ENCODE data around the gene IBSP.

The IBSP gene

DNA sequence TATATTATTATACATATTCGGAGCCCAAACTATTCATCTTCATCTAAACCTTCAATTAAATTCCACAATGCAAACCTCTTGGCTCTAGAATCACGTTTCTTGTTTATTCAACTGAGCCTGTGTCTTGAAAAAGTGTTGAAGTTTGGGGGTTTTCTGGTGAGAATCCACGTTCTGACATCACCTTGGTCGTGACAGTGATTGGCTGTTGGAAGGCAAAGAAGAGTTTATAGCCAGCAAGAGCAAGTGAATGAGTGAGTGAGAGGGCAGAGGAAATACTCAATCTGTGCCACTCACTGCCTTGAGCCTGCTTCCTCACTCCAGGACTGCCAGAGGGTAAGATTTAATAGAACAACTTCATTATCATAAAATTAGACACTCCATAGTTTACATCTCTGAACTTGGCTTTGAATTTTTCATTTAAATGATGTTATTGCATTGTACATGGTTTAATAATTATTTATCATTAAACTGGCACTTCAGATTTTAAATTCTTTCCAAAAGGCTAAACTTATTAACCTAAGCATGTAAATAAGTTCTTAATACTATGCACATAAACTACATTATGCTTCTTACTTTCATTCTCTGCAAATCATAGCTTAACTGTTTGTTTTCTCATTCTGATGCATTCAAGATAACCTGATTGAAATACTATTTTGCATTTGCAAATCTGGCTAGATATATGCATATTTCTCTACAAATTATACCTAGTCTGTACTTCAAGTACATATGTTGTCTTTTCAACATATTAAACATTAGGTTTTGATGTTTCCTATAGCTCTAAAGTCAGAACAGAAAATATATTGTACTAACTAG, at the start of gene IBSP:
Gene IBSP, plus strand, starts transcription at position 254 of the 813 bp plus-strand sequence. CDS start 2,808 bp downstream, outside the sequence.
- no peak for DNase-seq (ENCODE audit: low read depth in 2 of 2)

DNA sequence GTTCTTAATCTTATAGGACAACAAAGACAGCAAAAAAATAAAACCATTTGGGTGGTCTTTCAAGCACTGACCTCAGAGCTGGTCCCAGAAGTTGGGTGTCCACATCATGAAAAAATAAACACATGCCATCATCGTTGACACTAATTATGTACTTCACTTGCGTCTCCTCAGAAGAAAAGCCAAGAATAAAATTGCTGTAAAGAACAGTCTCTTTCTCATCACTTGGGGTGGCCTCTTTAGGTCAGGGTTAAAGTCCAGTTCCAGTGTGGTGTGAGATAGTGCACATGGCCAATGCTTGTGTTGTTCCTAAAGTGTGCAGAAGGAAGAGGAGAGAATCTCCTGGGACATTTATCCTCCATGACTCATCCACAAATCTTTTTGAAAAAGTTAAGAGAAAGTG, 49.5 kb upstream of the IBSP start:
- DNase-seq (ENCODE audit: low read depth in 2 of 2), result no peak

DNA sequence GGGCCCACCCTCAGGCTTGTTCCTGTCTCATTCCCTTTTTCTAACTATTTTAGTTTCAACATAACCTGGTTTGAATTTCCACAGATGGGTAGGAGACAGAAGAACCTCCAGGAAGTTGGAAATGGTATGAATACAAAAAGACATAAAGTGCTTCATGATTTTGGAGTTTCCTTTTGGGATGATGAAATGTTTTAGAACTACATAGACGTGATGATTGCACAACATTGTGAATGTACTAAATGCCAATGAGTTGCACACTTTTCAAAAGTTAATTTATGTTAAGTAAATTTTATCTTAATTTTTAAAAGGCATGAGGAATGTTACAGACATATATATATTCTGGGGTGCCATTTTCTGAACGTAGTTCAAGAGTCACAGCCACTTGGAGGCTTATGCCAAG, 41.1 kb upstream of the IBSP start:
- DNase-seq (ENCODE audit: low read depth in 2 of 2), result no peak

DNA sequence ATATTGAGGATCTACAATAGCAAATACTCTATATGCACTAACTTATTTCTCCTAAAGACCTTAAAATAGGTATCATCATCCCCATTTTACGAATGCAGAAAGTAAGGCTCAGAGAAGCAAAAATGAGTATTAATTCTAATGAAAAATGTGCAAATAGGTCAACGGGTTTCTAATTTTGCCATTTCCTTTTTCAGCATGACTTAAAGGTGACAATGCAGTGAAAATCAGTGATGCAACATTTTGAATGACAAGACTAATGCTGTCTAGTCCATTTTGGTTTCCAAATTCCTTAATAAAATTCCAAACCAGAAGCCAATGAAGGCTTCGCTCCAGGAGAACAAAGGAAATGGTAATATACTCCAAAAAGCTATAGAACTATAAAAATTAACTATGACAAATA, 37.0 kb upstream of the IBSP start:
- no peak for DNase-seq (ENCODE audit: low read depth in 2 of 2)

GRCh38 chr4:87781569-87781968, 17.8 kb upstream of the IBSP start:
- DNase-seq (ENCODE audit: low read depth in 2 of 2), result no peak

DNA sequence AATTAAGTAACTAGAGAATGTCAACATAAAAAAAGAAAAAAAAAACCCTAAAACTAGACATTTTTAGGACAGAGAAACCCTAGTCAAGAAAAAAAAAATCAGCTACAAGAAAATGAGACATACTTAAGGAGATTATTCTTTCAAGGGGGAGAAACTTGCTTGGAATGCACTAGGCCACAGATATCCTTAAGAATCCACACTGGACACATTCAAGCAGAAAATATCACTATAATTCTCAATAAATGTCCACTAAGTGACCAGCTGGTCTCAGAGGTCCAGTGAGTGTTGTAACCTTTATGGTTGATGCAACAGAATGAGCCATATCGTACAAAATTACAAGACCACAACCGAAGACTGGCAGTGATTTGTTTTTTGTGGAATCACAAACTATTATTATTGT, 15.6 kb upstream of the IBSP start:
- DNase-seq (ENCODE audit: low read depth in 2 of 2), result no peak

GRCh38 chr4:87785731-87786509, 13.4 kb upstream of the IBSP start:
- no peak for DNase-seq (ENCODE audit: low read depth in 2 of 2)

DNA sequence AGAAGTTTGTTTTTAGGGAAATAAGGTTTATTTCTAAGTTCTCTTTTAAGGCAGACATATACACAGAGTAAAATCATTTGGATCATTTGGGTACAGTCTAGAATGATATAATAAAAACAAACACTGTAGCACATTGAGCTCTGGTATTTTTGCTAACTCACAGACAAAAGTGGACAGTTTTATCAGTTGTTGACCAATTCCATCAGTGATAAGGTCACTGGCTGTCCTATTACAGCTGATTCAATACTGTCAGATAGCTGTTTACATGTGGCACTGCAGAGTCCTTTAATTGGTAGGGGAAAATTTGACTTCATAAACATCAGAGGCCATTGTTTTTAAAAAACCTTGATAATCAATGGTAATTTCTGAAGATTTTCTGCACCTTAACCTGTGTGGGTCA, 3.5 kb downstream of the IBSP start:
- DNase-seq (ENCODE audit: low read depth in 2 of 2), result no peak

DNA sequence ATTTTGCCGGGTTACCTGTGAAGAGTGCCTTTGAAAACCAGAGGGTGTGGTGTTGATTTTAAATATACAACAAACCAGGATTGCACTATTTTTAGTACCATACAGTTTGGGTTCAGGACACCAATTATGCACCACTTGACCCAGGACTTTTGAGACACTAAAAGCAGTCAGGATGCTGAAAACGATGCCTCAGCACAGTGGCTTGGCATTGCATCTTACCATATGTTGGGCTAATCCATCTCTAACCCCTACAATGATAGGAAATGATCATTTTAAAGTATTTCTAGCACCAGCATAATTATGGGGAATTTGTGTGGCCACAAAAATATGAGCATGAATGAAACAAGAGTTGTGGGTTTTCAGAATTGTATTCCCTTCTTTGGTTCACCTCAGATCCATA, 4.1 kb downstream of the IBSP start:
- no peak for DNase-seq (ENCODE audit: low read depth in 2 of 2)

DNA sequence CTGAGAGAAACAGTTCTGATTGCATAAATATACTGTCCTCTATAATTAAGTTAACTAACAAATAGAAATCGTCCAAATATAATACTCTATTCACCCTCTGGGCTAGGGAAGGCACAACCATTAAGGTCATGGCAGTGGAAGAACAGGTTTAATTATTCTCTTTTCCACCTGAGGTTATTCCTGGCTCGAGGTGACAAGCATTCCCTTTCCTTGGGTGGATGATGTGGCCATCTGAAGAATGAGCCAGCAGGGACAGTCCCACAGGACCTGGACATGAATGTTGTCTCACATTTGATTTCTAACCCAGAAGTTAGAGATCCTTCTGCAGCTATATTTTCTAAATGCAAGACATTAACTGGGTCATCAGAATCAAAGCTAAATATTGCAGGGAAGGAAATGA, 5.5 kb downstream of the IBSP start:
- DNase-seq (ENCODE audit: low read depth in 2 of 2), result no peak

DNA sequence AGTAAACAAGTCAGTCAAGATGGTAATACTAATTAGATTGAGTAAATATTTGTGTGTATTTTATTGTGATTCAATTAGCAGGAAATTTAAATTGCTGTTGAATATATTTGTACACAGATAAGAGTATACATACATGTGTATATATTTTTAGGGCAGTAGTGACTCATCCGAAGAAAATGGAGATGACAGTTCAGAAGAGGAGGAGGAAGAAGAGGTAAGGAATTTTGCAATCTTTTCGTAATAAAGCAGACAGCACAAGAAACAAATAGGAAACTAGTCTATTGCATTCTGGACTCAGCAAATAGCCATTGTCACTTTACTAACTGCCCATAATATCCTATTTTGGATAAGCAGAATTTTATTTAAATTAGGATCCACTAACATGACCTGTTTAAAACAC, 6.6 kb downstream of the IBSP start:
- DNase-seq (ENCODE audit: low read depth in 2 of 2), result no peak

- no peak for DNase-seq (ENCODE audit: low read depth in 2 of 2)
Measured at GRCh38 chr4:87806520-87806919, 7.2 kb downstream of the IBSP start.

DNA sequence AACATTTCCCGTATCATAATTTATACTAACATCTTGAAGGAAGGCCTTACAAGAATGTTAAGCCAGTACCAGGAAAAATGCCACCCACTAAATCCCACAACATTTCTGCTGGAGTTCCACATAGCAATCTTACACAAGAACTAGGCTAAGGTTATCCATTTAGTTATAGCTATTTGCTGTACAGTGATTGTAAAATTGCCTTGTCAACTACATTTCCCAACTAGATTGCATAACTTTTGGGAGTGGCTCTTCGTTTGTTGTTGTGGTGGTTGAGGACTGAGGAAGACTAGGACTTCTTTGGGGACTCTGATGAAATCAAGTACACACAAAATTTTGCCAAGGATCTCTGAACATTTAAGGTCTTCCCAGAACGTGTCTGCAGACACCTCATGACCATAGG, 8.0 kb downstream of the IBSP start:
- DNase-seq (ENCODE audit: low read depth in 2 of 2), result no peak

- no peak for DNase-seq (ENCODE audit: low read depth in 2 of 2)
Measured at GRCh38 chr4:87811977-87812376, 12.6 kb downstream of the IBSP start.

GRCh38 chr4:87819281-87819919, 20.0 kb downstream of the IBSP start:
- no peak for DNase-seq (ENCODE audit: low read depth in 2 of 2)

GRCh38 chr4:87823200-87823599, 23.8 kb downstream of the IBSP start:
- no peak for DNase-seq (ENCODE audit: low read depth in 2 of 2)

DNA sequence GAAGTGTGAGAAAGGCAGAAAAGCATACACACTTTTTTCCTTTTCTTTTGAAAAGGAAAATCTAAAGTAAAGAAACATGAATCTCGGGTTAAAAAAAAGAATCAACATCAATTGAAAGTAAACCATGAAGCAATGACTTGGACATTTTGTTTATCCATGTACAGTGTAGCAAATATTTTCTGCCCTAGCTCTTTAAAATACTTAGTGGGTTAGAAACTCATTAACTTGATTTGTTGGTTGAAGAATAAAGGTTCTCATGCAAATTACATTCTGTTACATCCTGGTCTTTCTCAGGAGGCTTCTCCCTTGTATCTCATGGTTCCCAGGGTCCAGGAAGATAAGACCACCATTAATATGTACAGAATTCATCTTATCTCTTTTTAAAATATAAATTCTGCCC, 24.4 kb downstream of the IBSP start:
- DNase-seq (ENCODE audit: low read depth in 2 of 2), result no peak

DNA sequence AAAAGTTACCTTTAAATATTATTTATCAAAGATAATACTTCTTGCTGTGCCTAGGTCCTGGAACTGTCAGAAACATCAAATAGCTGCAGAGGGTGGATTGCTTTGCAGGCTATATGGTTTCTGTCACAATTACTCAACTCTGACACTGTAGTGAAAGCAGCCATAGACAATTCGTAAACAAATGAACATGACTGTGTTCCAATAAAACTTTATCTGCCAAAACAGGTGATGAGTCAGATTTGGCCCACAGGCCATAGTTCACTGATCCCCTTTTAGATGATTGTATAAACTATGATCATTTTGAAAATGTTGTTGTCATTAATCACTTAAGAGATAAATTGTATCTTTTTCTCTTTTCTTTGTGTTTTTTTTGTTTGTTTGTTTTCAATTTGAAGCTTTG, 25.0 kb downstream of the IBSP start:
- DNase-seq (ENCODE audit: low read depth in 2 of 2), result no peak

DNA sequence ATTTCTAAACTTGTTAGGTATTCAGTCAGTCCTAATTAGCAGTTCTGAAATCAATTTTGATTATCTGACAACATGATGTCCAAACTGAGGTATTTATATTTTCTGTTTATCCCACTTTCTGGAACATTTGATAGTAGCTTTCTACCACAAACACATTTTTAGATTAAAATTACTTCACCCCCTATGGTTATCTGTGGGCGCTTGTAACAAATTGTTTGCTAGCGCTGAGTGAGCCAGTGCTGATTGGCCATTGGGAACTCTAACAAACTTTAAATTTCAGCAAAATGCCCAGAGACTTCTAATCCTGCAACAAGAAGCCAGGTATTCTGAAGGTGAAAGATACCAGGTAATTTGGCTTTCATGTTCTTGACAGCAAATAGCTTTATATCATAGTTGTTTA, 33.3 kb downstream of the IBSP start, which contains the start of gene MEPE:
Gene MEPE, plus strand, starts transcription at position 301 of the 400 bp plus-strand sequence. CDS start 1,746 bp downstream, outside the sequence.
- no peak for DNase-seq (ENCODE audit: low read depth in 2 of 2)

GRCh38 chr4:87834401-87834800, 35.0 kb downstream of the IBSP start:
- no peak for DNase-seq (ENCODE audit: low read depth in 2 of 2)

GRCh38 chr4:87835197-87835596, 35.8 kb downstream of the IBSP start:
- DNase-seq (ENCODE audit: low read depth in 2 of 2), result no peak

DNA sequence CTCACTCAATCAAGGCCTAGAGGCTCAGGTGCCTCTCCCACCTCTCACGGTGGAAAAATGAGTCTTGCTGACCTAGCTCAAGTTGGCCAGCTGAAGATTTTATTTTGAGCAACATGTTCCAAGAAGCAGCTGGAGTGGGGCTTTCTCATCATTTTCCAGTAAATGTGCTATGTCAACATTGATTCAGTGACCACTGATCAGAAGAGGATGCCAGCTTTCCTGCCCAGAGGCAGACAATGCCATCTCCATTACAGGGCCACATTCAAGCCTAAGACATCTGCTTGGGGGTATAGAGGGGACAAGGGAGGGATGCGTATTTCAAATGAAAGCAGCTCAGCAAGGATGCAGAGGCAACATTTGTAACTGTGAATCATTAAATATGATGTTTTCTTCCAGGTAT, 36.4 kb downstream of the IBSP start:
- DNase-seq (ENCODE audit: low read depth in 2 of 2), result no peak

- DNase-seq (ENCODE audit: low read depth in 2 of 2), result no peak
Measured at GRCh38 chr4:87838205-87838604, 38.9 kb downstream of the IBSP start.
